Activated CD8-positive, alpha-beta memory T cell treated with anti-CD3 and anti-CD28 coated beads, Interleukin-2, amount 50 U/mL, for 1 hour (primary cell): ENCODE results near the gene MAG.

Experiments used
- DNase-seq: peaks from one replicate; pipeline ENCODE4 v3.0.0-alpha.2; 2020; ENCODE audit errors: extremely low read depth

MAG gene

GRCh38 chr19:35360880-35361420 is 69.0 kb downstream of the MAG start:
- DNase-seq = no peak

GRCh38 chr19:35362261-35363000 is 70.5 kb downstream of the MAG start:
- no peak for DNase-seq

- DNase-seq = no peak
Observed at GRCh38 chr19:35363001-35363590, 71.1 kb downstream of the MAG start.
